Transverse colon (tissue), 4 donors: ENCODE results near the gene HMMR.

Experiments used
- EP300 ChIP-seq: sonication (generic); formaldehyde crosslinking; IDR thresholded peaks from one replicate; pipeline ENCODE4 v1.6.1; 2017; ENCODE audit warnings: antibody characterized with exemption, low read depth
- POLR2A ChIP-seq: fragments of 450-650 bp; IDR thresholded peaks from one replicate; pipeline ENCODE4 v1.6.1; 2016; ENCODE audit warnings: antibody characterized with exemption, mild to moderate bottlenecking, moderate library complexity
- POLR2AphosphoS5 ChIP-seq, 3 donors: sonication (generic); formaldehyde crosslinking; IDR thresholded peaks; one replicate each; pipeline ENCODE4 v1.6.1; 2016; ENCODE audit warnings: antibody characterized with exemption in 3 of 3
- TF ChIP-seq, protein P1 (sequence below), 5 experiments: fragments of 200-600 bp in 3 of 5; fragments of 450-650 bp in 2 of 5; sonication (generic) in 3 of 5; IDR thresholded peaks; 1 replicate in 2 of 5; 2 replicates in 3 of 5; pipeline ENCODE4 v1.5.1; 2016 to 2017; ENCODE audit warnings: antibody characterized with exemption in 5 of 5, inconsistent platforms in 3 of 5, mild to moderate bottlenecking in 2 of 5, moderate library complexity in 1 of 5

DNA sequence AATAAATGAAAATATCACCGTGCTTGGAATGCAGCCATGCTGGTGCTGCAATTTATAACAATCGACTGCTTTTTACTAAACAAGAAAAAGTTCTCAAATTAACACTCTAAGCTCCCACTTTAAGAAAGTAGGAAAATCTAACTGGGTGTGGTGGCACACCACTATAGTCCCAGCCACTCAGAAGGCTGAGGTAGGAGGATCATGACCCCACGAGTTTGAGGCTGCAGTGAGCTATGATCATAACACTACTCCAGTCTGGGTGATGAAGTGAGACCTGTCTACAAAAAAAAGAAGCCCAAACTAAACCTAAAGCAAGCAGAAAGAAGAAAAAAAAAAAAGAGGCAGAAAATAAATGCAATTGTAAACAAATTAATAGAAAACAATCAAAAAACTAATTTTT is 12.6 kb upstream of the HMMR start:
- TF ChIP-seq, protein P1, sequence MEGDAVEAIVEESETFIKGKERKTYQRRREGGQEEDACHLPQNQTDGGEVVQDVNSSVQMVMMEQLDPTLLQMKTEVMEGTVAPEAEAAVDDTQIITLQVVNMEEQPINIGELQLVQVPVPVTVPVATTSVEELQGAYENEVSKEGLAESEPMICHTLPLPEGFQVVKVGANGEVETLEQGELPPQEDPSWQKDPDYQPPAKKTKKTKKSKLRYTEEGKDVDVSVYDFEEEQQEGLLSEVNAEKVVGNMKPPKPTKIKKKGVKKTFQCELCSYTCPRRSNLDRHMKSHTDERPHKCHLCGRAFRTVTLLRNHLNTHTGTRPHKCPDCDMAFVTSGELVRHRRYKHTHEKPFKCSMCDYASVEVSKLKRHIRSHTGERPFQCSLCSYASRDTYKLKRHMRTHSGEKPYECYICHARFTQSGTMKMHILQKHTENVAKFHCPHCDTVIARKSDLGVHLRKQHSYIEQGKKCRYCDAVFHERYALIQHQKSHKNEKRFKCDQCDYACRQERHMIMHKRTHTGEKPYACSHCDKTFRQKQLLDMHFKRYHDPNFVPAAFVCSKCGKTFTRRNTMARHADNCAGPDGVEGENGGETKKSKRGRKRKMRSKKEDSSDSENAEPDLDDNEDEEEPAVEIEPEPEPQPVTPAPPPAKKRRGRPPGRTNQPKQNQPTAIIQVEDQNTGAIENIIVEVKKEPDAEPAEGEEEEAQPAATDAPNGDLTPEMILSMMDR (IDR thresholded peaks at IDR 0.05) = no peak
- TF ChIP-seq EP300 = no peak
- TF ChIP-seq POLR2A = no peak
- TF ChIP-seq POLR2AphosphoS5 (IDR thresholded peaks at IDR 0.05) = no peak
